Activated CD8-positive, alpha-beta memory T cell treated with anti-CD3 and anti-CD28 coated beads, Interleukin-2, amount 50 U/mL, for 48 hours (primary cell): ENCODE data around the gene MTHFD2.

ENCODE experiments used
- DNase-seq: peaks from one replicate; pipeline ENCODE4 v3.0.0-alpha.2; 2020

Gene MTHFD2

GRCh38 chr2:74198461-74199274, at the start of gene MTHFD2:
MTHFD2 (plus strand) TSS chr2:74198615; CDS start chr2:74198642, 27 bp downstream.
- DNase-seq: peak; percentile 96

GRCh38 chr2:74149247-74149525, 49.2 kb upstream of the MTHFD2 start:
- peak; percentile 35 for DNase-seq

- DNase-seq: peak; percentile 22
Observed at GRCh38 chr2:74149570-74150319, 48.7 kb upstream of the MTHFD2 start.

- peak; percentile 26 for DNase-seq
Observed at GRCh38 chr2:74152954-74153353, 45.5 kb upstream of the MTHFD2 start.

GRCh38 chr2:74155830-74156229, 42.6 kb upstream of the MTHFD2 start:
- DNase-seq: no peak

- DNase-seq: peak; percentile 2
Observed at GRCh38 chr2:74162951-74163350, 35.5 kb upstream of the MTHFD2 start.

- peak; percentile 8 for DNase-seq
Observed at GRCh38 chr2:74164761-74165160, 33.7 kb upstream of the MTHFD2 start.

- DNase-seq: no peak
Observed at GRCh38 chr2:74168739-74169138, 29.7 kb upstream of the MTHFD2 start.

GRCh38 chr2:74174909-74175308, 23.5 kb upstream of the MTHFD2 start:
- DNase-seq: peak; percentile 34

- DNase-seq: no peak
Observed at GRCh38 chr2:74177696-74178095, 20.7 kb upstream of the MTHFD2 start.

GRCh38 chr2:74178211-74179062, 20.0 kb upstream of the MTHFD2 start, which contains the start of gene MOB1A:
MOB1A (minus strand) TSS chr2:74178879; CDS start chr2:74178674, 205 bp downstream.
- peak; percentile 97 for DNase-seq

GRCh38 chr2:74179063-74179865, 19.2 kb upstream of the MTHFD2 start:
- DNase-seq: peak; percentile 58

GRCh38 chr2:74181739-74182138, 16.7 kb upstream of the MTHFD2 start:
- DNase-seq: peak; percentile 49

GRCh38 chr2:74183878-74184277, 14.5 kb upstream of the MTHFD2 start:
- DNase-seq: peak; percentile 32

- DNase-seq: peak; percentile 58
Observed at GRCh38 chr2:74186038-74186437, 12.4 kb upstream of the MTHFD2 start.

- peak; percentile 34 for DNase-seq
Observed at GRCh38 chr2:74186706-74187105, 11.7 kb upstream of the MTHFD2 start.

- DNase-seq: peak; percentile 43
Observed at GRCh38 chr2:74188018-74188601, 10.3 kb upstream of the MTHFD2 start.

GRCh38 chr2:74188696-74189095, 9.7 kb upstream of the MTHFD2 start:
- DNase-seq: no peak

- DNase-seq: peak; percentile 12
Observed at GRCh38 chr2:74191596-74192380, 6.6 kb upstream of the MTHFD2 start.

GRCh38 chr2:74194799-74195198, 3.6 kb upstream of the MTHFD2 start:
- no peak for DNase-seq

GRCh38 chr2:74197049-74197448, 1.4 kb upstream of the MTHFD2 start:
- DNase-seq: no peak
